Activated T-helper 1 cell treated with Interleukin-2 at 50 U/mL for 16 hours (primary cell): ENCODE data around the gene PFN2.
"Not testable (repeated sequence)": the region's sequence is repeated elsewhere in the genome, so short reads cannot be mapped to it uniquely, and the experiment has no call there.

Experiments
- DNase-seq: peaks from one replicate; pipeline ENCODE4 v3.0.0-alpha.2; 2020; ENCODE audit warnings: low read depth

The PFN2 gene

DNA sequence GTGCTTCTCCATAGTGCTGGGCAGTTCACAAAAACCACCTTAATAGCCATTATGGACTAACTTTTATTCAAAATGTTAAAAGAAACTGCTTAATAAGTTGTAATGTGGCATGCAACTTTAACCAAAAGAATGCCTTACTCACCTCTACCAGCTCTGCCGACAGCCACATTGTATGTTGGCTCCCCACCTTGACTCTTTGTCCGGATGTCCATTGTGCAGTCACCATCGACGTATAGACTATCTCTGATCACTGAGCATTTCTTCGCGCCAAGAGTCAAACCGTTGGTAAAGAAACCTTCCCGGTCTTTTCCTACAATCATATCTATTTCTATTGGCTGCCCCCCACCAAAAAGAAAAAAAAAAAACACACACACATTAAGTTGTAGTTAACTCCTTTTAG is 2.5 kb downstream of the PFN2 start:
- no peak for DNase-seq

DNA sequence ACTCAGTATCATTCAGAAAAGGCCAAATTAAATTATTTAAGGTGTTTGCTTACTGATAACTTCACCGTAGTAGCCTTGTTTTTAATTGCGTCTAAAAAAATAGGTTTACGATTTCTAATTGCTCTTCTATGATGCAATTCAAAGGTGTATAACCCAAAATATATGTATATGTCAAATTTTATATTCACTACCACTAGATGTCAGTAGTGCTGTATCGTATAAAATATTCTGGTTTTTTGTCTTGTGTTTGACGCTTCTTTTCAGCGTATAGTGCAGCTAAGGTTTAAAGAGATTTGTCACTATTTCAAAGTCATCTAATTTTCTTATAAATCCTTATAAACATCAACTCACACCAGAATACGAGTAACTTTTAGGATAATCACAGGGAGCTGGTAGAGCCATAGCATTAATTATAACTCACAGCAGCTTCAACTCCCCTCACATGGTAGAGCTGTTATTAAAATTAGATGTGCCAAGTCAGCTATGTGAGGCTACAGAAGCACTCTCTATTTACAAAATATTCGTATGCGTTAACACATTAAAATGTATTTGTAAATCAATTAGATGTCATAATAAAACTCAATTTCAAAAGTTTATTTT is 3.5 kb downstream of the PFN2 start:
- DNase-seq, result no peak

DNA sequence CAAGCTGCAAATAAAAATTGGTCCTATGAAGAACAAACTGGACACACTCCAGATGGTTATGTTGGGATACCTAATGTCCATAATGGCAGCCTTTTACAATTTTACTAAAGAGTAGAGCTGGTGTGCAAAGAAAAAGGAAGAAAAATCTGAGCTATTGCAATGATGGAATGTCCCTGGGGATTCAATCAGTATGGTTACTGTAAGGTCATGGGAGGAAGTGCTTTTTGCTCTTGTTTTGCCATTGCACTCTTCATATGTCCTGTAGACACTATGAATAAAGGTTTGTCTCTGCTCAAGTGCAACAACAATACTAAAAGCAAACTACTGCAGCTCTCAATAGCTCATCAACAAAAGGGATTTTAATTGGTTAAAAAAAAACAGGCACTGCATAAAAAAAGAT is 5.4 kb downstream of the PFN2 start:
- no peak for DNase-seq

DNA sequence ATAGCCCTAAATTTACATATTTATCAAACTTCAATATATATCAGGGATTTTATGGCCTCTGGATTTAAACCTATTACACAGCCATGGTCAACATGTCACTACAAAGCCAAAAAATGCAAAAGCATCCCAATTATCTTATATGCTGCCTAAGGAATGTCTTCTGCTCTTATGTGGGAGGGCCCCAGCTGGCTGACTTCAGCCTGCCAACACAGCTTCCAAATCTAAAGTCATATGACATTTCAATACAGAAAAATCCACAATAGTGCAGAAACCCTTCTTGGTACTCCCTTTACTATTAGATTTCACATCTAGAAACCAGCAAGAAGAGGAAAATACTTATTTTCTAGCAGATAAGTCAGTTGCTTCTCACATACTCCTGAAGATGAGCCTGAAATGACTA is 6.4 kb downstream of the PFN2 start:
- no peak for DNase-seq

DNA sequence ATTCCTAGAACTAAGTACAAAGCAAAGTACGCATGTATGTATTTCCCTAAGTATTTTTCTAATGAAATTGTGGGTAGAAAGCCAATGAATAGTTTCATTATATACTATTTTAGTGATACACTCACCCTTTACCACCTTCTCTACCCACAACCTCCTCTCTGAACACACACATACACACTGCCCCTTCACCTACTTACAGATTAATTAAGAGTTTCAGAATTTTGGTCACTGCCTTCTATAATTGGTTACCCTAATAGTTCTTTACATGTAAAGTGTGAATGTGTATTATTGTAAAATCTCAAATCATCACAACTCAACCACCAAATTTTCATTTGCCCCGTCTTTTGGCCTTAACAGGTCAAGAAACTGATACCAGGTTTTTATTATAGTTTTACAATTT is 7.2 kb downstream of the PFN2 start:
- no peak for DNase-seq

DNA sequence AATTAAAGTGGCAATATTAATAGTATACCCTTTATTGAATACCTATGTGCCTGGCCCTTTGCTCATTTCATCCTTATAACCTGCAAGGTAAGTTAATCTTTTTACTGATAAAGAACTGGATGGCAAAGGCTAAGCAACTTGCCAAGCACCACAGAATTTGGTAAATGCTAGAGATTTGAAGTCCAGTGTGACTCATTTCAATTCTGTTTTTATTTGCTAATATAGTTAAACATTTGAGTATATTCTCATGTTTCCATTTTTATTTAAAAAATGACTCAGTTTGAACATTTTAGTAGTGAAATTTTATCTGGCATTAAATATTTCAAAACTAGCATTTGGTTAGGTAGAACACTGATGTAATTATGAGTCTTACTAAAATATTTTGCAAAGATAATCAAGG is 11.3 kb downstream of the PFN2 start:
- no peak for DNase-seq

DNA sequence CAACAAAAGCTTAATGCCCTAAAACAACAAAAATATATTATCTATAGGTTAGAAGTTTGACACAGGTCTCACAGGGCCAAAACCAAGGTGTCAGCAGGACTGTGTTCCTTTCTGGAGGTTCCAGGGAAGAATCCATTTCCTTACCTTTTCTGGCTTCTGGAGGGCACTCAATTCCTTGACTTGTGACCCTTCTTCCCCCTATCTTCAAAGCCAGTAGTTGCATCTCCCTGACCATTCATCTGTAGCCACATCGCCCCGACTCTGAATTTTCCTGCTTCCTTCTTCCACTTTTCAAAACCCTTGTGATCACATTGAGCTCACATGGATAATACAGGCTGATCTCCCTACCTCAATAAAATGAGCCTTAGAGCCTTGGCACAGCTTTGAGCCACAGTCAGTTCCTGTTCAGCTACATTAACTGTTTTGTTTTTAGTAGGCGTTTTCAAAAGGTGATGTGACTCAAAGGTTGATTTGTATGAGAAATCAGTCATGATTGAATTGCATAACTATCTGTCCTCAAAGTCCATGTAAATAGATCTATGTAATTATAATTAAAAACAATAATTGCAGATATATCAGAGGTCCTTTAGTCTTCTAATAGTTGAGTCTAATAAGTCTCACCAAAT is 12.4 kb downstream of the PFN2 start:
- DNase-seq, result no peak

DNA sequence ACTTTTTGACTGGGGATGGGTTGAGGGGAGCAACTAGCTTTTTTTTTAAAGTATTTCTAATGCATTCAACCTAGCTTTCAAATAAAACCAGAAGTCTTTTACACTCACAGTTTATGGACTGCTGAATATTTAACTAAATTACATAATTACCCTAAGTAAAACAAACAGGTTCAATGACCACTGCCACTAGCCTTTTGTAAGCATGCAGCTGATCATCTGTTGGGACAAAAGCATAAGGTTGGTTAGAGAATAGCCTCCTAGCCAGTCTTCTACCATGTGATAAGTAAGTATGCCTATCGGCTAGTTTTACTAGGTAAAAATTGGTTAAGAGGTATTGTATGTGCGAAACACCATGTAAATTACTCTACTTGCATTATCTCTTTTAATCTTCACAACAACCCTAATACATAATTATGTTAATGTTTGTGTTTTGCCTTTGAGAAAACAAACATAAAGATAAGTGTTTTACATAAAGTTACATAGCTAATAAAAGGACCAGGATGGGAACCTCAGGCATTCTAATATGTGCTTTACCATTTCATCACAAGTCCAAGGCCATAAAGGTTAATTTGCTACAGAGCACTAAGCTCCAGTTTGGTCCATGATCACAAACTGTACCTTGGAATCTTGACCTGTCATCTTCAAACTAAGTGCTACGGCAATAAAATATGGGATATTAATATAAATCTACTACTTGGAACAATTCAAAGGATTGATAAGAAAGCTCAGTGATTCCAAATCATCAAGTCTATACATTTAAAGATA is 13.2 kb downstream of the PFN2 start:
- no peak for DNase-seq

DNA sequence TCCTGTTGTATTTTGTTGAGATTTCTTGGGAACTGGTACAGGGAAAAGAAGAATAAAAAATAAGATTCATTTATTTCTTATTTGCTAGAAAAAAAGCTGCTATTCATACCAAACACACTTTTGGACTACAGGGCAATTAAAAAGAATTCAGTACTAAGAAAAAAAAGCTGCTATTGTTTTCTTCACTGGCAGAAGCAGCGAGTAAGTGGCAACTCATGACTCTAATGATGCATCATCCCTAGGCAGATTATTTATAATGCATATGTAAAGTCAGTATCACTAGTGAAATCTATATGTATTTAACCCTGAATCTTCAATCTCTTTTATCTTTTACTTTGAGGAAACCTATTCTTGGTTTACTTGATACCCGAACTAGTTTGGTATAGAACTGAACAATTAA is 15.2 kb downstream of the PFN2 start:
- no peak for DNase-seq

DNA sequence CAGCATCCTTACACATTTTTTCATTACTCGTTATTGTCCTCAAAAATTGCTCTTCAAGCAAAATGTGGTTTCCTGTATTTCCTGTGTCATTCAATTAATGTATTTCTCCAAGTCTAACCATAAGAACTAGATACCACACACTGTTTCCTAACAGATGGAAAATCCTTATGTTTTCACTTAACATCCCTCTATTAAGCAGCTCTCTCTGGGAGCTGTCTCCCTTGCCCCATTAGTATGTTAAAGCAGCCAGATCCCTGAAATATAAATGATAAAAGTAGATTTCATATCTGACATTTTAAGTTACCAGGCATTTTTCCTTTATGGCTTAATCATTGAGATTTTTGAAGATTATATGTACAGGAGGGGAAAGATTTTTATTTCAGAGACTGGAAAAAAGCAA is 15.9 kb downstream of the PFN2 start:
- no peak for DNase-seq

DNA sequence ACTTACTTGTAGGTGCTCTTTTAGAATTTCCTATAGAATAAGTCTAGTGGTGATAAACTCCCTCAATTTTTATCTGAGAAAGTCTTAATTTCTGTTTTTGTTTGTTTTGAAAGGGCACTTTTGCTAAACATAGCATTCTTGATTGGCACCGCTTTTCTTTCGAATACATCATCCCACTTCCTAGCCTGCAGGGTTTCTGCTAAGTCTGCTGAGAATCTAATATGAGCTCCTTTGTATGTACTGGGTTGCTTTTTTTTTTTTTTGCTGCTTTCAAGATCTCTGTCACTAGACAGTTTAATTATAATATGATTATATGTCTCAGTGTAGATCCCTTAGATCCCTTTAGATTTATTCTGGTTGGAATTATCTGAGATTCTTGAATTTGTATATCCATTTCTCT is 21.5 kb downstream of the PFN2 start:
- no peak for DNase-seq

DNA sequence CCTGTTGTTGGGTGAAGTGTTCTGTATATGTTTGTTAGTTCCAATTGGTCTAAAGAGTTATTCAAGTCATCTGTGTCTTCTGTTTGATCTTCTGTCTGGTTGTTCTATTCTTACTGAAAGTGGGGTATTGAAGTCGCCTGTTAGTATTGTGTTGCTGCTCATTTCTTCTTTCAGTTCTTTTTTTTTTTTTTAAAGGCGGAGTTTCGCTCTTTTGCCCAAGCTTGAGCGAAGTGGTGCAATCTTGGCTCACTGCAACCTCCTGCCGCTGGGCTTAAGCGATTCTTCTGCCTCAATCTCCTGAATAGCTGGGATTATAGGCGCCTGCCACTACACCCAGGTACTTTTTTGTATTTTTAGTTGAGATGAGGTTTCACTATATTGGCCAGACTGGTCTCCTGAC is 23.5 kb downstream of the PFN2 start:
- DNase-seq, result no peak

DNA sequence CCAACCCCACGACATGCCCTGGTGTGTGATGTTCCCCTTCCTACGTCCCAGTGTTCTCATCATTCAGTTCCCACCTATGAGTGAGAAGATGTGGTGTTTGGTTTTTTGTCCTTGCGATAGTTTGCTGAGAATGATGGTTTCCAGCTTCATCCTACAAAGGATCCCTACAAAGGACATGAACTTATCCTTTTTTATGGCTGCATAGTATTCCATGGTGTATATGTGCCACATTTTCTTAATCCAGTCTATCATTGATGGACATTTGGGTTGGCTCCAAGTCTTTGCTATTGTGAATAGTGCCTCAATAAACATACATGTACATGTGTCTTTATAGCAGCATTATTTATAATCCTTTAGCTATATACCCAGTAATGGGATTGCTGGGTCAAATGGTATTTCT is 26.7 kb downstream of the PFN2 start:
- not testable (repeated sequence) for DNase-seq

DNA sequence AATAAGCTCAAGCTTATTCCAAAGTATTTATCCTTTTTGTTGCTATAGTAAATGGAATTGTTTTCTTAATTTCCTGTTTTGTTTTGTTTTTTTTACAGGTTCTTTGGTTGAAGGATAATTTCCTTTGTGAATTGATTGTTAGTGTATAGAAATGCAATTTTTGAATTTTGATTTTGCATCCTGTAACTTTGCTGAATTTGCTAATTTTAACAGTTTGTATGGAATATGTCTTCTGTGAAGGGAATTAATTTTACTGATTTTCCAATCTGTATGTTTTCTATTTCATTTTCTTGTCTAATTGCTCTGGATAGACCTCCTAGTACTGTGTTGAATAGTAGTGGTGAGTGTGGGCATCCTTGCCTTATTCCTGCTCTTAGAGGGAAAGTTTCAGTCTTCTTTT is 28.3 kb downstream of the PFN2 start:
- no peak for DNase-seq

DNA sequence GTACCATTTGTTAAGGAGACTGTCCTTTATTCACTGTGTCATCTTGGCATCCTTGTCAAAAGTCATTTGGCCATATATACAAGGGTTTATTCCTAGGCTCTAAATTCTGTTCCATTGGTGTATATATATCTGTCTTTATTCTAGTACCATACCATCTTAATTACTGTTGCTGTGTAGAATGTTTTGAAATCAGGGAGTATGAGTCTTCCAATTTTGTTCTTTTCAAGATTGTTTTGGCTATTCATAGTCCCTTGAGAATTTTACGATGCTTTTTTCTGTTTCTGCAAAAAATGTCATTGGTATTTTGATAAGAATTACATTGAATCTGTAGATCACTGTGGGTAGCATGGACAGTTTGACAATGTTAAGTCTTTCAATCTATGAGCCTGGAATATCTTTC is 28.7 kb downstream of the PFN2 start:
- no peak for DNase-seq

DNA sequence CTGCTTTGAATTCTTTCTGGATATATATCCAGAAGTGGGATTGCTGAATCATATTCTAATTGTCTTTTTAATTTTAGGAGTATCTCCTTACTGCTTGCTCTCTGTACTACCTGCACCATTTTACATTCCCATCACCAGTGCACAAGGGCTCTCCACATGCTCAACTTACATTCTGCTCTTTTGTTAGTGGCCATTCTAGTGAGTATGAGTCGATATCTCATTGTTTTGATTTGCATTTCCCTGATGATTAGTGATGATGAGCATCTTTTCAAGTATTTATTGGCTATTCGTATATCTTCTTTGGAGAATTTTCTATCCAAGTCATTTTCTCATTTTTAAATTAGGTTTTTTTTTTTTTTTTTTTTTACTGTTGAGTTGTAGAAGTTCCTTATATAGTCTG is 29.5 kb downstream of the PFN2 start:
- no peak for DNase-seq

DNA sequence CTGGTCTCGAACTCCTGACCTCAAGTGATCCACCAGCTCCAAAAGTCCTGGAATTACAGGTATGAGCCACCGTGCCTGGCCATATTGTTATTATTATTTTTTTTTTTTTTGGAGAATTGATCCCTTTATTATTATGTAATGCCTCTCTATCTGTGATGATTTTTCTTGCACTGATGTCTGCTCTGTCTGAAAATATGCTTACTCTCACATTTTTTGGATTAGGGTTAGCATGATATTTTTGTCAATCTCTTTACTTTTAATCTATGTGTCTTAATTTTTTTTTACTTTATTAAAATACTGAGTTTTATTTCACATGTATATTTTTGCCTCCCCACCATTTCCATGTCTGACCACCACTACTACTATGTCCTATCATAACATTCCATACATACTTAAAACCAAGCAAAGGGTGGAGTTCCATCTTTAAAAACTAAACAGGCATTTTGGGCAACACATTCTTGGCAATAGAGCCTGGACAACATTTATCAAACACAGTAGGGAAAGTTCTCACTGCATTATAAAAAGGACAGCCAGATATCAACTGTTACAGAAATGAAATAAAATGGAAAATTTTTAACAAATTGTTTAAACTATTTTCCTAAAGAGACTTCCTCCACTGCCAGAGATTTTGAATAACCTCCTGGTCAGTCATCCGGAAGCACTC is 32.2 kb downstream of the PFN2 start:
- DNase-seq, result not testable (repeated sequence)

DNA sequence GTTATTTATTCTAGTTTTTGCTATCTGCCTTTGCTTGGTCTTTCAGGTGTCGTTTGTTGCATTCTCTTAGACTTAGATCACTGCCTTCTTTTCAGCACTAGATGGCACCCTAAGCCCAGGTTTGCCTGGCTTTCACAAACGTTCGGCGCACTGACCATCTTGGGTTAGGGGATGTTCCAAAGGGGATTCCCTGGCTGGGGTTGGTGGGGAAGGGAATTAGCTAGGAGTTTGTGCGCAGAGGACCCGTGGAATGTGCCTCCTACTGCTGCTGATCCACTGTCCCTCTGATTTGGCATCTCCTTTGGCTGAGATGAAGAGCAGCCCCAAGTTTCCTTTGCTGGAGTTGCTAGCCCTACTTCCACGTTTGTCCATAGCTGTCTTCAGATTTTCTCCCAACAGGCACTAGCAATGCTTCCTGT is 33.9 kb downstream of the PFN2 start:
- DNase-seq, result peak; percentile 1

DNA sequence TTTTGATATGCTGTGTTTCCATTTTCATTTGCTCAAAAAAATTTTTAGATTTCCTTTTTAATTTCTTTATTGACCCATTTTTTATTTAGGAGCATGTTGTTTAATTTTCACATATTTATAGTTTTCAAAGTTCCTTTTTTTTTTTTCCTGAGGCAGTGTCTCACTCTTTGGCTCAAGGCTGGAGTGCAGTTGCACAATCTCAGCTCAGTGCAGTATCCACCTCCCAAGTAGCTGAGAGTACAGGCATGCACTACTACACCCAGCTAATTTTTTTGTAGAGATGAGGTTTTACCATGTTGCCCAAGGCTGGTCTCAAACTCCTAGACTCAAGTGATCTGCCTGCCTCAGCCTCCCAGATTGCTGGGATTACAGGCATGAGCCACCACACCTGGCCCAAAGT is 36.2 kb downstream of the PFN2 start:
- no peak for DNase-seq

DNA sequence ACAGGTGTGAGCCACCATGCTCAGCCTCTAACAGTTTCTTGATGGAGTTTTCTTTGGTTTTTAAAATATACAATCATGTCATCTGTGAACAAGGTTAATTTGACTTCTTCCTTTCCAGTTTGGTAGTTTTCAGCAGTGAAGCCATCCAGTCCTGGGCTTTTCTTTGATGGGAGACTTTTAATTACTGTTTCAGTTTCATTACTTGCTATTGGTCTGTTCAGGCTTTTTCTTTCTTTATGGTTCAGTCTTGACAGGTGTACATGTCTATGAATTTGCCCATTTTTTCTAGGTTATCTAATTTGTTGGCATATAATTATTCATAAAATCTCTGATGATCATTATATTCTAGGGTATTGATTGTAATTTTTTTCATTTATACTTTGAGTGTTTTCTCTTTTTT is 36.8 kb downstream of the PFN2 start:
- no peak for DNase-seq

DNA sequence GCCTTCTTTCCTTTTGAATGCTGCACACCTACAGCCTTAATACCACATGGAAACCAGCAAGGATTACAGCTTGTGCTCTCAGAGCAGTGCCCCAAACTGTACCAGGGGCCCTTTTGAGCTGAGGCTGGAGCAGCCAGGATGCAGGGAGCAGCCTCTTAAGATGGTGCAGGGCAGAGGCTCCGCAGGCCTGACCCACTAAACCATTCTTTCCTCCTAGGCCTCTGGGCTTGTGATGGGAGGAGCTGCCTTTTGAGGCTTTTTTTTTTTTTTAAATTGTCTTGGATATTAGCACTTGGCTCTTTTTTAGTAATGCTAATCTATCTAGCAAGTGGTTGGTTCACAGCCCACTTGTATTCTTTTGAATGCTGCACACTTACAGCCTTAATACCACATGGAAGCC is 37.7 kb downstream of the PFN2 start:
- DNase-seq, result no peak

DNA sequence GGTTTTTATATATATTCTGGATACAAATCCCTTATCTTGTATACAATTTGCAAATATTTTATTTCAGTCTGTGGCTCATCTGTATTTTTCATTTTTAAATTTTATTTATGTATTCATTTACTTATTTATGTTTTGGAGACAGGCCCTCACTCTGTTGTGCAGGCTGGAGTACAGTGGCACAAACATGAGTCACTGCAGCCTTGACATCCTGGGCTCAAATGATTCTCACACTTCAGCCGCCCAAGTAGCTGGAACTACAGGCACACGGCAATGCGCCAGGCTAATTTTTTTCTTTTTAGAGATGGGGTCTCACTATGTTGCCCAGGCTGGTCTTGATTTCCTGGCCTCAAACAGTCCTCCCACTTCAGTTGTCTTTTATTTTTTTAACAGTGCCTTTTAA is 50.6 kb downstream of the PFN2 start:
- no peak for DNase-seq

DNA sequence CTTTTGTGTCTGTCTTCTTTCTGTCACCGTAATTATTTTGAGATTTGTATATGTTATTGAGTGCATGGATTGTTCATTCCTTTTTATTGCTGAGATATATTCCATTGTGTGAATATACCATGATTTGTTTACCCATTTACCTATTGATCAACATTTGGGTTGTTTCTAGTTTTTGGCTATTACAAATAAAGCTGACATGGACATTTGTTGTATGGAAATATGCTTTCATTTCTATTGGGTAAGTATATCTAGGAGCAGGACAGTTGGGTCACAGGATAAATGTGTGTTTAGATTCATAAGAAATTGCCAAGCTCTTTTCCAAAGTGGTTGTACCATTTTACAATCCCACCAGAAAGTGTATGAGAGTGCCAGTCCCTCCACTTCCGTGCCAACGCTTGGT is 51.2 kb downstream of the PFN2 start:
- DNase-seq, result no peak
